ENCODE results near the gene ADGRV1.

DNA sequence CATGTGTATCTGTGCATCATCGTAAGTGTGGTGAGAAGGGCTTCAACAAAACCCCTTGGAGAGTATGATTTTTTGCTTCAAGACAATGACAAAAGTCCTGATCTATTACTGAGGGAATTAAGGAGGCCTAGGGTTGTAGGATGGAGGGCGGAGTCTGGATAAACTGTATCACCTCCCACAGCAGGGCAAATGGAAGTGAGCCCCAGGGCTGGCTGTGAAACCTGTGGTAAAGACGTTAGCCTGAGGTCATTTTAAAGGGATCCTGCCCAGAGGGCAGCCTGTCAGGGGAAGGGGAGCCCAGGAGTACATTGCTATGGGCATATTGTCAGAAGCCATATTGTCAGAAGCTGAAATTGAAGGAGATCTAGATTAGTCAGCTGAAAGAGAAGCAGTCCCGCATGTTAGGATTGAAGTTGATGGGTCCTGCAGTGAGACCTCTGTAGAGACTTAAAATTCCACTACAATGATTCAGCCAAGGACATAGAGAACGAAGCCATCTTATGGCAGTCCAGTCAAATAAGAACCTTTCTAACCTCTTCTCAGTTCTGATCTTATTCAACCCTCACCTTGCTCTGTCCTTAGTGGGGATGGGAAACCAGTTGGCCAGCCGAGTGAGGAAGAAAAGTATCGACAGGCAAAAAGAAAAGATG lies 26.9 kb downstream of the ADGRV1 start:
- TF ChIP-seq, protein P1, sequence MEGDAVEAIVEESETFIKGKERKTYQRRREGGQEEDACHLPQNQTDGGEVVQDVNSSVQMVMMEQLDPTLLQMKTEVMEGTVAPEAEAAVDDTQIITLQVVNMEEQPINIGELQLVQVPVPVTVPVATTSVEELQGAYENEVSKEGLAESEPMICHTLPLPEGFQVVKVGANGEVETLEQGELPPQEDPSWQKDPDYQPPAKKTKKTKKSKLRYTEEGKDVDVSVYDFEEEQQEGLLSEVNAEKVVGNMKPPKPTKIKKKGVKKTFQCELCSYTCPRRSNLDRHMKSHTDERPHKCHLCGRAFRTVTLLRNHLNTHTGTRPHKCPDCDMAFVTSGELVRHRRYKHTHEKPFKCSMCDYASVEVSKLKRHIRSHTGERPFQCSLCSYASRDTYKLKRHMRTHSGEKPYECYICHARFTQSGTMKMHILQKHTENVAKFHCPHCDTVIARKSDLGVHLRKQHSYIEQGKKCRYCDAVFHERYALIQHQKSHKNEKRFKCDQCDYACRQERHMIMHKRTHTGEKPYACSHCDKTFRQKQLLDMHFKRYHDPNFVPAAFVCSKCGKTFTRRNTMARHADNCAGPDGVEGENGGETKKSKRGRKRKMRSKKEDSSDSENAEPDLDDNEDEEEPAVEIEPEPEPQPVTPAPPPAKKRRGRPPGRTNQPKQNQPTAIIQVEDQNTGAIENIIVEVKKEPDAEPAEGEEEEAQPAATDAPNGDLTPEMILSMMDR (IDR thresholded peaks at IDR 0.05) = no peak
- TF ChIP-seq TP53 (CRISPR knock-in tag; IDR thresholded peaks at IDR 0.05) (no peak), PHF8 (IDR thresholded peaks at IDR 0.05; ENCODE audit: borderline replicate concordance, low read depth) (no peak), EP300 (IDR thresholded peaks at IDR 0.05) (no peak)
